Common myeloid progenitor, CD34-positive (primary cell): ENCODE data around the gene PTPRE.

Source experiments
- CTCF ChIA-PET: fragments of 350-600 bp; sonication (Branson Sonifier 250); formaldehyde crosslinking; loops from one replicate; lab custom pipeline; 2021; ENCODE audit warnings: antibody characterized with exemption; lab: Charles Lee
- POLR2A ChIA-PET: fragments of 350-600 bp; sonication (Branson Sonifier 250); formaldehyde crosslinking; loops from one replicate; lab custom pipeline; 2021; ENCODE audit warnings: antibody characterized with exemption; lab: Charles Lee
- DNase-seq, 3 donors: peaks; one replicate each; pipeline versions ENCODE4 v3.0.0 to v3.0.0-alpha.2; 2013
- H3K27ac ChIP-seq, 2 experiments: 1 replicate in 1 of 2; 2 replicates in 1 of 2; pipeline ENCODE4 v1.7.0; 2013; ENCODE audit warnings: inconsistent platforms in 2 of 2, low read length in 2 of 2, mild to moderate bottlenecking in 2 of 2, low read depth in 1 of 2, moderate library complexity in 1 of 2; ENCODE audit not compliant: severe bottlenecking in 2 of 2, insufficient read depth in 1 of 2, poor library complexity in 1 of 2
- H3K27me3 ChIP-seq, 5 experiments: replicated peaks in 2 of 5; 1 replicate in 3 of 5; 2 replicates in 2 of 5; pipeline versions ENCODE4 v1.6.1 to v1.7.0; 2013; ENCODE audit warnings: low read length in 4 of 5, mild to moderate bottlenecking in 2 of 5, moderate library complexity in 2 of 5, inconsistent platforms in 1 of 5; ENCODE audit not compliant: insufficient read depth in 5 of 5, control insufficient read depth in 4 of 5
- H3K36me3 ChIP-seq, 4 experiments: 1 replicate in 2 of 4; 2 replicates in 2 of 4; pipeline versions ENCODE4 v1.6.1 to v1.7.0; 2013; ENCODE audit warnings: low read length in 3 of 4, control low read depth in 1 of 4, mild to moderate bottlenecking in 1 of 4; ENCODE audit not compliant: control insufficient read depth in 4 of 4, insufficient read depth in 4 of 4
- H3K4me1 ChIP-seq, 4 experiments: 1 replicate in 3 of 4; 2 replicates in 1 of 4; pipeline versions ENCODE4 v1.6.1 to v1.7.1; 2013; ENCODE audit warnings: low read length in 3 of 4, mild to moderate bottlenecking in 3 of 4, control low read depth in 1 of 4, inconsistent platforms in 1 of 4, moderate library complexity in 1 of 4; ENCODE audit not compliant: control insufficient read depth in 4 of 4, insufficient read depth in 4 of 4; ENCODE audit errors: control extremely low read depth in 1 of 4
- H3K4me3 ChIP-seq, 7 experiments: 1 replicate in 4 of 7; 2 replicates in 3 of 7; pipeline versions ENCODE4 v1.5.1 to v1.7.0; 2013; ENCODE audit warnings: mild to moderate bottlenecking in 7 of 7, low read length in 6 of 7, moderate library complexity in 6 of 7, inconsistent platforms in 2 of 7, low read depth in 2 of 7, control low read depth in 1 of 7; ENCODE audit not compliant: insufficient read depth in 4 of 7, control insufficient read depth in 1 of 7; ENCODE audit errors: extremely low read depth in 1 of 7
- H3K9me3 ChIP-seq, 5 experiments: 1 replicate in 4 of 5; 2 replicates in 1 of 5; pipeline versions ENCODE4 v1.6.1 to v1.7.1; 2013; ENCODE audit warnings: low read length in 4 of 5, mild to moderate bottlenecking in 2 of 5, inconsistent platforms in 1 of 5, low read depth in 1 of 5, moderate library complexity in 1 of 5; ENCODE audit not compliant: control insufficient read depth in 4 of 5, insufficient read depth in 2 of 5; ENCODE audit errors: control extremely low read depth in 1 of 5
- WGBS: methylation state at CpG from one replicate; pipeline ENCODE4 v1.1.5; 2013; ENCODE audit not compliant: insufficient coverage; 5-methylcytosine and 5-hydroxymethylcytosine counted together

The PTPRE gene

GRCh38 chr10:128077155-128077875 is 170.4 kb downstream of the PTPRE start:
- no peak for DNase-seq
- no peaks in the 10 kb centered on the region for H3K9me3 ChIP-seq
- 96% methylated on average over 12 of the region's 21 CpGs for WGBS
- no peak overlapping the region for H3K27ac ChIP-seq
- peaks cover 27 to 81% (median 56%) of the 10 kb centered on the region in 4 experiments for H3K36me3 ChIP-seq
- CTCF ChIA-PET = interaction anchor here (0.8 to 7.4 kb wide), 8 partner anchors 18 to 80 kb away, joined by 3 to 55 read pairs (median 4); no protein-coding TSS in a partner anchor
- peaks cover 0 to 18% (median 12%) of the 10 kb centered on the region in 4 experiments for H3K4me1 ChIP-seq
- POLR2A ChIA-PET = interaction anchor here (0.9 kb wide), 1 partner anchor 43 kb away, joined by 3 read pairs; no protein-coding TSS in a partner anchor
- H3K4me3 ChIP-seq = no peak overlapping the region
- H3K27me3 ChIP-seq = peaks cover 0 to 1% (median 0%) of the 10 kb centered on the region in 5 experiments

GRCh38 chr10:128078136-128078969 is 171.4 kb downstream of the PTPRE start:
- H3K9me3 ChIP-seq = no peaks in the 10 kb centered on the region
- peaks cover 0 to 11% (median 5%) of the 10 kb centered on the region in 4 experiments for H3K4me1 ChIP-seq
- CTCF ChIA-PET = interaction anchor here (0.6 to 7.4 kb wide), 6 partner anchors 11 to 73 kb away, joined by 3 to 55 read pairs (median 4); no protein-coding TSS in a partner anchor
- H3K27me3 ChIP-seq = peaks cover 0 to 1% (median 0%) of the 10 kb centered on the region in 5 experiments
- peak in 2 of 3 donors; percentile 53 to 60 for DNase-seq
- 70% methylated on average over 10 of the region's 17 CpGs for WGBS
- peaks cover 22 to 76% (median 52%) of the 10 kb centered on the region in 4 experiments for H3K36me3 ChIP-seq
- no peak overlapping the region for H3K27ac ChIP-seq
- POLR2A ChIA-PET = interaction anchor here (0.9 kb wide), 1 partner anchor 44 kb away, joined by 3 read pairs; no protein-coding TSS in a partner anchor
- H3K4me3 ChIP-seq = no peak overlapping the region

GRCh38 chr10:128080231-128080630 is 173.3 kb downstream of the PTPRE start:
- H3K9me3 ChIP-seq = no peaks in the 10 kb centered on the region
- peaks cover 19 to 79% (median 55%) of the 10 kb centered on the region in 4 experiments for H3K36me3 ChIP-seq
- CTCF ChIA-PET = interaction anchor here (0.8 to 7.4 kb wide), 6 partner anchors 10 to 129 kb away, joined by 3 to 55 read pairs (median 4); no protein-coding TSS in a partner anchor

DNA sequence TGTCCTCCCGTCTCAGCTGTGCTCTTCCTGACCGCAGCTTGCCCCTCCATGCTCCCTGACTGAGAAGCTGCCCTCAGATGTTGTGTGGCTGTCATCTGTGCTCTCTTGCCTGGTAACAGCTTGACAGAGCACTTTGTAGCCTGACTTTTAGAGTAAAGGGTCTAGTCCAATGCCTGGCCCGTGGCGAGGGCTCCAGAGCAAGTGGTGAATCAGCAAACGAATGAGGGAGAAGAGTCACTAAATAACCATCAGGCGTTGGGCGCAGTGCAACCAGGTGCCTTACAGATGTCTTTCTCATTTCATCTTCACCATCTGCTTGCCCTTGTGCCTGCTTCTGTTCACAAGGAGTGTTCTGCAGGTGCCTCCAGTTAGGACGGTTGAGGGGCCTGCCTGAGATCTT is 173.7 kb downstream of the PTPRE start:
- H3K4me3 ChIP-seq = no peak overlapping the region
- CTCF ChIA-PET = interaction anchor here (0.8 to 7.4 kb wide), 5 partner anchors 11 to 82 kb away, joined by 3 to 55 read pairs (median 5); no protein-coding TSS in a partner anchor
- WGBS = 100% methylated on average over 8 of the region's 8 CpGs
- H3K4me1 ChIP-seq = no peaks in the 10 kb centered on the region
- POLR2A ChIA-PET = no interaction called here
- peaks cover 0 to 1% (median 0%) of the 10 kb centered on the region in 5 experiments for H3K27me3 ChIP-seq
- DNase-seq = no peak
- H3K27ac ChIP-seq = no peak overlapping the region
- no peaks in the 10 kb centered on the region for H3K9me3 ChIP-seq
- H3K36me3 ChIP-seq = peaks cover 21 to 75% (median 53%) of the 10 kb centered on the region in 4 experiments

More at GRCh38 chr10:128080231-128080630, 173.3 kb downstream of the PTPRE start:
- Histone ChIP-seq H3K4me3 (no peak overlapping the region), H3K27ac (no peak overlapping the region), H3K27me3 (peaks cover 0 to 1% (median 0%) of the 10 kb centered on the region in 5 experiments), H3K4me1 (no peaks in the 10 kb centered on the region)
- 98% methylated on average over 10 of the region's 13 CpGs for WGBS
- POLR2A ChIA-PET = no interaction called here
- no peak for DNase-seq

- no peaks in the 10 kb centered on the region for H3K9me3 ChIP-seq
- CTCF ChIA-PET = interaction anchor here (0.9 to 7.4 kb wide), 3 partner anchors 42 to 76 kb away, joined by 3 to 55 read pairs (median 5); no protein-coding TSS in a partner anchor
- POLR2A ChIA-PET = no interaction called here
- WGBS = 93% methylated on average over 3 of the region's 4 CpGs
- peaks cover 21 to 70% (median 48%) of the 10 kb centered on the region in 4 experiments for H3K36me3 ChIP-seq
- H3K4me3 ChIP-seq = no peak overlapping the region
- DNase-seq = no peak
- no peak overlapping the region for H3K27ac ChIP-seq
- peaks cover 0 to 1% (median 0%) of the 10 kb centered on the region in 5 experiments for H3K27me3 ChIP-seq
- H3K4me1 ChIP-seq = no peaks in the 10 kb centered on the region
Observed at GRCh38 chr10:128081222-128081621, 174.3 kb downstream of the PTPRE start.

GRCh38 chr10:128081720-128082119 is 174.8 kb downstream of the PTPRE start:
- CTCF ChIA-PET = interaction anchor here (0.9 to 7.4 kb wide), 3 partner anchors 42 to 76 kb away, joined by 3 to 55 read pairs (median 5); no protein-coding TSS in a partner anchor
- H3K27ac ChIP-seq = no peak overlapping the region

More at GRCh38 chr10:128081720-128082119, 174.8 kb downstream of the PTPRE start:
- Histone ChIP-seq H3K9me3 (no peaks in the 10 kb centered on the region), H3K36me3 (peaks cover 19 to 66% (median 45%) of the 10 kb centered on the region in 4 experiments), H3K4me3 (no peak overlapping the region), H3K27me3 (peaks cover 0 to 1% (median 0%) of the 10 kb centered on the region in 5 experiments), H3K4me1 (no peaks in the 10 kb centered on the region)
- no peak for DNase-seq
- WGBS = no CpG with 5 or more reads among the region's 3 CpGs
- POLR2A ChIA-PET = no interaction called here
